SKM-1 (cell line): ENCODE results near the gene HBP1.
"Not testable (repeated sequence)": the region's sequence is repeated elsewhere in the genome, so short reads cannot be mapped to it uniquely, and the experiment has no call there.

Source experiments
- DNase-seq: peaks from one replicate; lab custom pipeline; 2025; ENCODE audit not compliant: unreplicated experiment; lab: John Stamatoyannopoulos, UW

Gene HBP1

DNA sequence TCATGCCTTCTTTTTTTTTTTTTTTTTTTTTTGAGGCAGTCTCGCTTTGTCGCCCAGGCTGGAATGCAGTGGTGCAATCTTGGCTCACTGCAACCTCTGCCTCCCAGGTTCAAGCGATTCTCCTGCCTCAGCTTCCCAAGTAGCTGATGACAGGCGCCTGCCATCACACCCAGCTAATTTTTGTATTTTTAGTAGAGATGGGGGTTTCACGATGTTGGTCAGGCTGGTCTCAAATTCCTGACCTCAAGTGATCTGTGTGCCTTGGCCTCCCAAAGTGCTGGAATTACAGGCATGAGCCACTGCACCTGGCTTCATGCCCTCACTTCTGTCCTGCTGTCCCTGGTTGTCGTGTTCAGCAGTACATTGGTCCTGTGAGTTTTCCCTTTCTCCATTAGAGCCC lies 52.0 kb downstream of the HBP1 start:
- DNase-seq = not testable (repeated sequence)

DNA sequence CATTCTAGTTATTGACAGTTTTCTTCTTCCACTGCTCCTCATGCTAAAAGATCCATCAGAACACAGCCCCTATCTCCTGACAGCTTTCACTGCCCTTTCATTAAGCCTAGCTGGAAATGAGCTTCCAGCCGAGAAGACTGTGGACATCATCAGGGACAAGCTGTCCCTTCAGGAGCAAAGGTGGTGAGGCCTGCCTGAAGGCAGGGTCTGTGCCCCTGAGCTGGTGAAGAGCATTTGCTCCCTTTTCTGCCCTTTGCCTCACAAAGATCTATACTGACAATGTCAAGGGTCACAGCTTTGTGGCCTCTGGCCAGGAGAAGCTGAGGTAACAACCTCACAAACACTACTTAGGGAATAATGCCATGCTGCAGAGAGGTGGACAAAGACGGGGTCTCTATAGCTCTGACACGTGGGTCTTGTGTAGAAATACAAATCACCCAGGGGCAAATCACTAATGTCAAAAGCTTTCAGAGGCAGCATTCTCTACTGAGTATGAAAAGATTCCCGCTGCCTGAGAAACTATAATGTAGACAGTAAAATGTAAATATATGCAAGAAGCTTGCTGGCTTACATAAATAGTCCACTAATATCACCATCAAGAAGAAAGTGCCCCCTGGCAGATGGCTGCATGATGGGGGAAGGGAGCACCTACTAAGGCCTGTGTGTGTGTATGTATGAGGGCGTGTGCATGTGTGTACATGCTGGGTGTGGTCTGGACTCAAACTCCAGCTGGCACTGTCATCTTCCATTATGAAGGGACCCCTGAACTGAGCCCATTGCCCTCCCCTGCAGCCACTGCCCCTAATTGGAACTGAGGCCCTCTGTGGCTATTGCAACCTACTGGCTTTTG lies 55.8 kb downstream of the HBP1 start:
- no peak for DNase-seq

DNA sequence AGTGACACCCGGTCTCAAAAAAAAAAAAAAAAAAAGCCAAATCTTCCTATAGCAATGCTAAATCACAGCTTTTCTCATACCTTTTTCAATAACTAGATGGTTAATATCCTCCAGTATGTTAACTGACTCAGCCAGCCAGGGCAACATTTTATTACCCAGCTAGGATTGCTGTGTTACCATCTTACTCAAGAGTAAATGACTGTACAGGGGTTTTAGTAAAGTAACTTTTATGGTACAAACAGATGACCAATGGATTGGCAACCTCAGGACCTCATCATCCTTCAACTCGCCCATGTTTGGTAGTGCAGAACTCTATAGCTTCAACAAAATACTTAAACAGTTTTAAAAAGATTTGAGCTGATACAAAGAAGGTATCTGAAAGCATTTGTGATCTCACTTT lies 59.5 kb downstream of the HBP1 start:
- no peak for DNase-seq

DNA sequence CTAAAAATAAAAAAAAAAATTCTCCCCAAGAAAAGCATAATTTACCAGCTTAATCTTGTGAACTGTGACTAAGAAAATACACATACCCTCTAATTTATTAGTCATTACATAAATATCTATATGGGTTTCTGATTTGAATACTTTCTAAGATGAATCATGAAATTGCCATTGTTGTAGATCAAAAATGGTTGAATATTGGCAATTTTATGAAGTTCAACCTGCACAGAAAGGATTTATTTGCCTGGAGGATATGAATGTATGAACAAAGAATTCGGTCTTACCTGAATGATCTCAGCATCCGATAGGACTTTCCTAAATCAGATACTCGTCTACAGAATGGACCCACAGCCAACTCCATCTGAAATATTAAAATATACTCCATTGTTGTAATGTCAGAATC lies 61.5 kb downstream of the HBP1 start:
- no peak for DNase-seq

DNA sequence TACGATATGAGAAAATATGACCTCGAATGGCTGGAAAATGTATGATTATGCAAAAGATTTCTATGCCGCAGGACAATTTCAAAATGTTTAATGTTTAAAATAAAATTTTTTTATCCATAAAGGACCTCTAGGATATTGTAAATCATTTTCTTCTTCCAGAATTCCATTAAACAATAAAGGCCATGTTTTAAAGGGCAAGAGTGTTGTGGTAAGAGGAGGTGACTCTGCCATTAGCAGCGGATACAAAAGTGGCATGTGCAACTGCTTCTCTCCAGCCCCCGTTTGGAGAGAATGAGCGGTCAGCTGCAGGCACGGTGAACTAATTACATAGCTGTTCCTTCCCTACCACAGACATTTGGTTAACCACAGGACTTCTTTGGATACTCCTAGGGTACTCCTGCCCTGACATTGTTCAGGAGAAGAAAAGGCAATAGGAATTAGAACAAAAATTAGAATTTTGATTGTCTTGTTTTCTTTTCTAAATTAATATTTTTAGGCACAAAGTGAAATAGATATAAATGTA lies 63.8 kb downstream of the HBP1 start:
- DNase-seq = no peak

DNA sequence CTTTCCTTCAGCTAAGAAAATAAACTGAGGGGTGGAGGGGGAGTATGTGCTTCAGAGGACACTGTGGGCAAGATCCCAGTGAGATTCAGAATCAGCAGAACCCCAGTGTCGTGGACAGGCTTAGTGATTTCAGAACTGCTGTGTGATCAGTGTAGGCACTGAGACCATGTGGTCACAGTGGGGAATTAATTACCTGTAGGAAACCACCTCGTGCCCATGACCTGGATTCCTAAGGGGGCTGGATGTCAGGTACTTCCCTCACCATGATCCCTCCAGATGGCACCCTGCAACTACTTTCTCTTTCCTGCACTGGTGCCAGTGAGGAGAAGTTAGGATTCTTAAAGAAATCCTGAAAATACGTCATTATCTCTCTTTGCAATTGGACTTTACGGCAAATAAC lies 64.4 kb downstream of the HBP1 start:
- no peak for DNase-seq

DNA sequence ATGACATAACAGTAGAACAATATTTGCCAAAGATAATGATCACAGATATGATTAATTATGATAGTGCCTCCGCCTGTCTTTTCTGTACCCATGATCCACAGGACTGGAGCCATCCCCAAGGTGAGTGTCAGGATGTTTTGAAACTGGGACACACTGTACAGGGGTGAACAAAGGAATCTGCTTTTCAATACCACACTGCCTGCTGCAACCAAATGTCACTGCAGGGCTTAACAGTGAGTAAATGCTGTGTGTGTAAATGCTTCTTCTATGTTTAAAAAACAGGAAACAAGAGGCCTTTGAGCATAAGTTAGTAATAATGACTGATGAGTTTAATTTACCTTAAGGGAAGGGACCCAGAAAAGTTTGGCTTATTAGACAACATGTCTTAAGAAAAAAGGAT lies 65.2 kb downstream of the HBP1 start:
- no peak for DNase-seq

DNA sequence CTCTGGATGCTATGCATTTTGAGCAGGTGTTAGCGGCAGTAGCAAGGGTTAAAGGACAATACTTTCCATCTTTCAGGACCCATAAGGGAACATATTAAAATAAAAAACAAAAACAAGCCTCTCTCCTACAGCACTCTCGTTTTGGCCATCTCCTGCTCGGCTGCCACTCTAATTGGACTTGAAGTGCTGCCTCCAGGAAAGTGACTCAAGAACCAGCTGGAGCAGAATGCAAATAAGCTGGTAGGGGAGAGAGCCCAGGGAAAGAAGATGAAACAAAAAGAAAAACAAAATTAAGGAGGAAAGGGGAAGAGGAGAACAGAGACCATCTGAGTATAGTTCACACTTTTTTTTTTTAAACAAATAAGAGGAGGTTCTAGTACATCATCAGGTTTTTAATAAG lies 65.6 kb downstream of the HBP1 start:
- DNase-seq = no peak

DNA sequence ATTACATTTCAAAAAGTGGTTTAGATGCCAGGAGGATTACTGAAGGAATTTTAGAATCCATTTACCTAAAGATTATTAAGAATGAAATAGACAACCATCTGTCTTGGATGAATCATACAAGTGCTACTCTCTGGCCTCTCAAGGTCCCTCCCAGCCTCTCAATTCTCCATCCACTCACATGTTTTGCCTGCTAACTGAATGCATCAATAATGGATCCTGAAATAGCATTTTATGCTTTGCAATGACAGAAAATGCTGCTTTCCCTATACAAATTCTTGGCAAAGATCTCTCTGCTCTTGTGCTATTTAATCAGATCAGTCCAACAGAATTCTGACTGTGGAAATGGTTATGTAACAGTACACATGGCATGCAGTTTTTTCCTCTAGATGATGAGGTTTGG lies 68.1 kb downstream of the HBP1 start:
- no peak for DNase-seq

DNA sequence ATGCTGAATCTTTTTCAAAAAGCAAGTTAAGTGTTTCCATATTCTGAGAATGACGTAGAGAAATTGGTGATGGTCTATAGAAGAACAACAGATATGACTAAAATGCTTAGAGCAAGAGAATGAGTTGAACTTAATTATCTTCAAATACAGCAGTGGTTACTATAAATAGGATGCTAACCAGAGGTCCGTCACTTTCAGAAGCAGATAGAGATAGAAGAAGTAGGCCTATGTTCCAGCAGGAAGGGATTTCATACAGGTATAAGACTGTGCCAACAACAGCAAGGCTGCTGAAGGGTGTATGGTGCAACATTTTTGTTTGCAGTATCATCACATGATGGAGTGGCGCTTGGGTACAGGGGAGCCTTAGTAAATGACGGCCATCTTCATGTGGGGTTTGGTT lies 68.6 kb downstream of the HBP1 start:
- no peak for DNase-seq

DNA sequence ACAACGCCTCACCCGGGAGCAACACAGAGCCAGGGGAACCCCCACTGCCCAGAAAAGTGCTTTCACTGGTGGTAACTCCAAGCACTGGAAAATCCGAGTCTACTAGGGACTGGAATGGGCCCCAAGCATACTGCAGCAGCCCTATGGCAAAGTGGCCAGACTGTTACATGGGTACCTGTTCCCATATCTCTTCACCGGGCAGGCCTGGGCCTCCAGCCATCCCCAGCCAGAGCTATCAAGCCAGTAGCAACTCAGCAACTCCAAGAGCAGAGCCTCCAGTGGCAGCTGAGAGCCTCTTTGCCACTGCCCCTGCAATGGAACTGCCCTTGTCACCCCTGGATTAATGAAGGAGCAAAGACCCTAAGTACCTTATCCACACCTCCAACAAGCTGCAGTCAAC lies 73.5 kb downstream of the HBP1 start:
- DNase-seq = no peak

DNA sequence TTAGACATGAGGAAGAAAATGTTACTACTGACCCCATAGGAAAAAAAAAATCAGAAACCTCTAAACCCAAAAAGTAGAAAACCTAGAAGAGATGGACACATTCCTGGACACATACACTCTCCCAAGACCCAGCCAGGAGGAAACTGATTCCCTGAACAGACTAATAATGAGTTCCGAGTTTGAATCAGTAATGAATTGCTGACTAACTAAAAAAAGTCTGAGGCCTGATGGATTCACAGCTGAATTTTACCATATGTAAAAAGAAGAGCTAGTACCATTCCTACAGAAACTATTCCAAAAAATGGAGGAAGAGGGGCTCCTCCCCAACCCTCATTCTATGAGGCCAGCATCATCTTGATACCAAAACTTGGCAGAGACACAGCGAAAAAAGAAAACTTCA lies 75.8 kb downstream of the HBP1 start:
- DNase-seq = no peak

DNA sequence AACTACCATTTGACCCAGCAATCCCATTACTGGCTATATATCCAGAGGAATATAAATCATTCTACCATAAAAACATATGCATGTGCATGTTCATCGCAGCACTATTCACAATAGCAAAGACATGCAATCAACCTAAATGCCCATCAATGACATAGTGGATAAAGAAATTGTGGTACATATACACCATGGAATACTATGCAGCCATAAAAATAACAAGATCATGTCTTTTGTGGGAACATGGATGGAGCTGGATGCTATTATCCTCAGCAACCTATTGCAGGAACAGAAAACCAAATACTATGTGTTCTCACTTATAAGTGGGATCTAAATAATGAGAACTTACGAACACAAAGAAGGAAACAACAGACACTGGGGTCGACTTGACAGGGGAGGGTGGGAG lies 78.0 kb downstream of the HBP1 start:
- not testable (repeated sequence) for DNase-seq

DNA sequence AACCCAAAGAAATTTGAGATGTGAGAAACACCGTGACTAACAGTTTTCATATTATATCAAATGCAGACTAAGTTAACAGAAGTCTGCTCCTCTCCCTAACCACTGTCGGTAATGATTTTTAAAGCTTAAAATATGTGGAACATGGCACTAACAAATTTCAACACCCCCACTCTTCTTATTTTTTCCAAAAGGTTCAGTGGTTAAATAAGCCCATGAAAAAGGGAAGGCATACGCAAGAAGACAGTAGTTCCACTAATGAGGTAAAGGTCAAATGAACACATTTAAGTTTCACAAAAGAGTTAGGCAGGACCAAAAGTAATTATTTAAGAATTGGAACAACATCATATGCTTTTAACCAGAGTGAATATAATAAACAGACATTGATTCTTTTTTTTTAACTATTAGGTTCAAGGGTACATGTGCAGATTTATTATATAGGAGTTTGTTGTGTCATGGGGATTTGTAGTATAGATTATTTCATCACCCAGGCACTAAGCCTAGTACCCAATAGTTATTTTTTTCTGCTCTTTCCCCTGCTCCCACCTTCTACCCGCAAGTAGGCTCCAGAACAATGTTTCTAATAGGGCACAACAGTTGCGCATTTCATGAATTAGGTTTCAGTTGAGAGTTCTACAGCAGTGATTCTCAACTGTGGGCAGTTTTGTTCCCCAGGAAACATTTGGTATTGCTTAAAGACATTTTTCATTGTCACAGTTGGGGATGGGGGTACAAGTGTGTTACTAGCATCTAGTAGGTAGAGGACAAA lies 79.9 kb downstream of the HBP1 start:
- no peak for DNase-seq

DNA sequence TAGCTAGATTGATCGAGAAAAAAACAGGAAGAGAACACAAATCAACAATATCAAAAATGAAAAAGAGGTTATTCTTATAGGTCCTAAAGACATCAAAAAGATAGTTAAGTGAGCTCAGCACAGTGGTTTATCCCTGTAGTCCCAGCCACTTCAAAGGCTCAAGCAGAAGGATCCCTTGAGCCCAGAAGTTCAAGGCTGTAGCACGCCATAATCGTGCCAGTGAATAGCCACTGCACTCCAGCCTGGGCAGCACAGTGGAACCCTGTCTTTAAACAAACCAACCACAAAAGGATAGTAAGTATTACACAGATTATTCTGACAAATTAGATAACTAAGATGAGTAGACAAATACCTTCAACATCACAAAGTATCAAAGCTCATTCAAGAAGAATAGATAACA lies 83.2 kb downstream of the HBP1 start:
- DNase-seq = no peak
